CD4-positive, alpha-beta T cell treated with Interferon gamma for 1 hour (primary cell): ENCODE results near the gene PRSS27.

Experiments
- DNase-seq: peaks from one replicate; pipeline ENCODE4 v3.0.0-alpha.2; 2020

The PRSS27 gene

DNA sequence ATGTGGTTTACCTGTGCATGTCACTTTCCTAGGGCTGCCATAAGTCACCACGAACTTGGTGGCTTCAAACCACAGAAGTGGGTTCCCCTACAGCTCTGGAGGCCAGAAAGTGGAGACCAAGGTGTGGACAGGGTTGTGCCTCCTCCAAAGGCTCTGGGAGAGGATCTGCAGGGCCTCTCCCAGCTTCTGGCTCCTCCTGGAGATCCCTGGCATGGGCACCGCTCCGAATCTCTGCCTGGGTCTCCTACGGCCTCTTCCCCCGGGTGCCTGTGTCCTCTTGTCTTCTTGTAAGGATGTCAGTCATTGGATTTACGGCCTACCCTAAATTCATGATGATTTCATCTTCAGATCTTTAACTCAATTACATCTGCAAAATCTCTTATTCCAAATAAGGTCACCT is 29.9 kb upstream of the PRSS27 start:
- DNase-seq, result no peak

DNA sequence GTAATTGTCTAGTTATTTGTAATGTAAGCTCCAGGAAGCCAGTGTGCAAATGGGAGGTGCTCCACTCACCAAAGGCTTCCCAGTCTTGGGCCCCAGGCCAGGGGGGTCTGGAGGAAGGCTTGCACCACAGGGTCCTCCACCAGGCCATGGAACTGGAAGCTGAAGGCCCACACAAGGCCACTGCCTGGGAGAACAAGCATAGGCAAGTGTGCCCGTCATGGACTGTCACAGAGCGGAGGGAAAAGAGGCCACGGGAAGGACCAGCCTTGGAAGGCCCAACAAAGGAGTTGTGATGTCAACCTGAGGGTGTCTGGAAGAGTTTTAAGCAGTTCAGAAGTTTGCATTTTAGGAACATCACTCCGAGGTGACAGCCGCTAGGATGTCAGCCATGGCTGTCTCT is 29.5 kb upstream of the PRSS27 start:
- DNase-seq, result no peak

DNA sequence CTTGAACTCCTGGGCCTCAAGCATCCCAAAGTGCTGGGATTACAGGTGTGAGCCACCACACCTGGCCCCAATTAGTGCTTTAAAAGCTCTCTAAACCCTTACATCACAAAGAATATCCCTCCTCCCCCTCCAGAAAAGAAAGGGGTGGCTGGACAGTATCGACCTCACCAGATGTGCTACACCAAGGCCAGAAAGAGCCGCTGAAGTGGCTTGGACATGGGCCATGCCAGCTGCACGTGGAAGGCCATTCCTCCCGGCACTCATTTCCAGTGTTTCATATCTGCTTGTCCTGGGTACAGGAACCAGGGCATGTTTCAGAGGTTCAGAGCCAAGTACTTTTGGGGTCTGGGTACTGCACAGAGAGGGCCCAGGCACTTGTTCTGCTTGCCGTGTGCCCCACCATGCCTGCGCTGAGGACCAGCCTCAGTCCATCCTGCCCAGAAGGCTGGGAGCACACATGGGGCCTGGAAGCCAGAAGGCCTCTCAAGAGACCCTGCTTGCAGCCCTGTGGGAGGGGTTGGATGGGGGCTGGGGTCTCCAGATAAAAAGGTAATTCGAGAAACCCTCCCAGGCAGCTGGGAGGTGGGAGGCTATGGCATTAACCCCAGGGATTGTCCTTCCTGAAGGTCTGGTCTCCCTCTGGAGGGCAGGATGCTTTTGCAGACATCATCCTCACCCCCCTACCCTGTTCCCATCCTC is 28.9 kb upstream of the PRSS27 start:
- no peak for DNase-seq

DNA sequence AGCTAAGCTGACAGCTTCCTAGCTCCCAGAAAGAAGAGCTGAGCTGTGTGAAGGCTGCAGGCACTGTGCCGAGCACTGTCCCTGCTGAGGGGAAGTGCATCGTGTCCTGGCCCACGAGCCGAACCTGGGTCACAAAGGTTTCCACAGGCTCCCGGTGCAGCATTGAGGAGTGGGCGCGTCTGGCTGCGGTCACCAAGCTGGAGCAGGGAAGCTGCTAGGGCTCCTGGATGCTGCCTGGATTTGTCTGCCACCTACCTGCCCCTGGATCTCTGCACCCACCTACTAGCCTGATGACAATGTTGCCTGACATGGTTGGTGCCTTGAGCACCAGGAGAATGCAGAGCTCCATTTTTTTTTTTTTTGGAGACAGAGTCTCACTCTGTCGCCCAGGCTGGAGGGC is 25.9 kb upstream of the PRSS27 start:
- DNase-seq, result no peak

DNA sequence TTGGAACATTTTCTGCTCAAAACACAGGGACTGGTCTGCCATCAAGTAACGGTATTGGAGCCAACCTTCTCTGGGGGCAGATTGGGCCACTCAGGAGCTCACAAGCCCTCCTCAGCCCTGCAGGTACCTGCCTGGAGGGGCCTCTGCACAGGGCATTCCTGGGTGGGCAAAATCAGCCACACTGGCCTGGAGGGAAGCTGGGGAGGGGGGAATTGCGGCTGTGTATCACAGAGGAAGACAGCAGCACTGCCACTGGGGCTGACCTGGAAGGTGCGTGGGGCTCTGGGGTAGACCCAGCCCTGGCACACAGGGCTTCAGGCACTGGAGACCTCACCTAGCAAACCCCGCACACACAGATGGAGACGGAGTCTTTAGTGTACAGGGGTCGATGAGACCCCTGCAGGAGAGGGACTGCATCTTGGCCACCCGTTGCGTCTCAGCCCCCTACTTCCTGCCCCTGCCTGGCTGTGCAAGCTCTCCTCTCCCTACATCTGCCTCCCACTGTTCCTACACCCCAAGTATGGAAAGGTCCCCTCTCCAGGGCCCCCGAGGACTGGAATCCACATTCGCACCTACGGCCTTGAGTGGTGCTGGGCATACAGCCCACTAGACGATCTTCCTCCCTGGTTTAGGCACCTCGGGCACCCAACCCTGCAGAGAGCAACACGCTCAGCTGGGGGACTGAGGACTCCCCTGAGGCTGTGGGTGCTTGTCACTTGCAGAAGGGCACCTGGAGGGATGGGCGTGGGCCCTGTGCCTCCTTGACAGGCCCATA is 25.3 kb upstream of the PRSS27 start:
- DNase-seq, result no peak

DNA sequence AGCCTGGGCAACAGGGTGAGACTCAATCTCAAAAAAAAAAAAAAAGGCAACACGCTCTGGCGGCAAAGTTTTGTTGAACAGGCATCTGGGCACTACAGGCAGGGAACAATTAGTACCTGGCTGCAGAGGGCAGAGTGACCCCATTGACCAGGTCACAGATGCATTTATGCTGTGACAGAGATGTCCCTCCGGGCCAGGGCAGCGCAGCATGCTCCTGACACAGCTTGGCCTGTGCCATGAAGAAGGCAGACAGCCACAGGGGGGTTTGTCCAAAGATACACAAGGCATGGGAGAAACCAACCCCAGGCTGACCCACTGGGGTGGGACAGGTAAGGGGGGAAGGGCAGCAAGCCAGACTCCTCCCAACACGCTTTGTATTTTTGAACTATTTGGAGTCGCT is 24.7 kb upstream of the PRSS27 start:
- DNase-seq, result no peak

DNA sequence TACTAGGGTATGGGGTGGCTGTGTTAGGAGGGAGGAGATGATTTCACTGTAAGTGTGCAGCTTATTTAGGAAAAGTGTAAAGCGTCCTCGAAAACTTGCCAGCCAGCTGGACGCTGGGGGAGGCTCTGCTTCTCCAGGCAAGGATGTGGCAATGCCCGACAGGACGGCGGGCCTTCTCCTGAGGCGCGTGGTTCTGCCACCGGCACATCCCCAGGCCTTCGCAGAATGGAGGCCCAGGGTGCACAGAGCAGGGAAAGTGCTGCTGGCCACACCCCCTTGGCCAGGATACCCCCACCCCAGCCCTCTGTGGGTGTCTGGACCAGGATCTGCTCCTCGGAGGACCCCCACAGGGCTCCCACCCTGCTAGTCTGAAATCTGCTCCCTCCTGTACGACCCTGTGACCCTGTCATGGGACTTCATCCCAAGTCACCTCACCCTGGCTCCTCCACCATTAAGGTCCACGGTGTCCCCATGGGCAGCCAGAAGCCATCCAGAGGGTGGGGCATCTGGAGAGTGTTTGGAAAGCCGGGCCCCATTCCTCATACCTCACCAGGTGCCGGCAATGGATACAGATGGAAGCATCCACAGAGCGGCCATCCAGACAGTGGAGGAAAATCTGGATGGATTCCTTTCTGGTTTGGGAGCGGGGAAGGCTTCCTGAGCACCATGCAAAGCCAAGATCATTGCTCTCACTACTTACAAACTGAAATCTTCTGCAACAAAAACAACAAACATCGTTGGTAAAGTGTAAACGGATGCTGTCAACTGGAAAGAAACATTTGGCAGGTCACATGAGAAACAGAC is 23.2 kb upstream of the PRSS27 start:
- no peak for DNase-seq

DNA sequence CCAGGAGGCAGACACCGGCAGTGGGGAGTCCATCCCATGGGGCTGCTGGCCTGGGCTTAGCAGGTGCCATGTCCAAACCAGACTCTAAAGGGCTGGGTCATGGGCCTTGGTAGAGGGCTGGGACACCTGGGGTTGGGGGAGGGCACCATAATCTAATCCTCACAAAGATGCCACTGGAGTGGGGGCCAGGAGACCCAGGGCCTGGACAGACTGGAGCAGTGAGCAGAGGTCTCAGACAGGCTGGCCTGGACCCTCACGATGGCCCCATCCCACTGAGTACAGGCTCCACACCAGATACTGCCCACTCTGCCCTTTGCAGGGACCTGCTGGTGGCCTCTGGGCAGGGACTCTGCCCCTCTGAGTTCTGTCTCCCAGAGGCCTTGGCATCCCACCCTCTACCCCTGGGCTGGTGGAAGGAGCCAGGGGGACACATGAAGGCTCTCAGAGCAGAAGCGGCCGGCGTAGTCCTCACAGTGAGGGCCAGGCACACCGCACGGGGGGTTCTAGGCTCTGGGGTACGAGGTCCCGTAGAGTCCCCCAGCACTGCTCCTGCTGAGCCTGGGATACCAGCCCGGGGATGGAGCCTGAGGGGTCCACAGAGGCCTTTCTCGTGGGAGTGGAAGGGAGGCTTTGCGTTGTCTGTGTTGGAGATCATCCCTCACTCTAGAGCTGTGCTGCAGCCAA is 22.4 kb upstream of the PRSS27 start:
- no peak for DNase-seq

DNA sequence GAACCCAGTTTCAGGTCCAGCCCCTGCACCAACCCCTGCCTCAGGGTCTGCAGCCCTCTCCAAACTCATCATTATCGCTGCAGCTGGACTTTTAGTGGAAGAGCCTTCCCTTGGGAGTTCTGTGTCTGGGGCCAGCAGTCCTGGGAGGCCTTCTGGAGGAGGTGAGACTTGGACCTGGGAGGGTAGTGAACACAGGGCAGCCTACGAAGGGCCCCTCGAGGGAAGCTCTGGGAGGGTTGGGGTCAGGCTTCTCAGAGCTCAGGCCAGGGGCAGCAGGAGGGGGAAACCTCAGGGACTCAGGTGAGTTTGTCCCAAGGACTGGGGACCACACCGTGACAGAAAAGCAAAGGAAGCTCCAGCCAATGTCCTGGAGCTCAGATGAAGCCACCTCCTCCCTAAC is 21.1 kb upstream of the PRSS27 start:
- no peak for DNase-seq

DNA sequence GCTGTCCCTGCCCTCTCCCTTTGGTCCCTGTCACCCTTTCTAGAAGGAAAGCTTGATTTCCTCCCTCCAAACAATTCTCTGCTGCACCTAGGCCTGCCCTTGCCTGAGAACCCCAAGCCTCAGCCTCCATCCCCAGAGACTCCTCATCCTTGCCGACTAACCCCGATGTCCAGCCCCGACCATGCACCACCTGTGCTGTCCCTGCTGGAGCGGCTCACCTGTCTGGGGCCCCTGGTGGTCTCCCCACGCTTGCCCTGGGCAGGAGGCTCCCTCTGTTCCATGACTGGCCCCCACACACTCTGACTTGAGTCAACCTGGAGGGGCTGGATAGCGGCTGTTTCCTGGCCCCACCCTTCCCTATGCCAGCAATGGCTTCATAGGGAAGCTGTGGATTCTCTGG is 20.5 kb upstream of the PRSS27 start:
- no peak for DNase-seq

DNA sequence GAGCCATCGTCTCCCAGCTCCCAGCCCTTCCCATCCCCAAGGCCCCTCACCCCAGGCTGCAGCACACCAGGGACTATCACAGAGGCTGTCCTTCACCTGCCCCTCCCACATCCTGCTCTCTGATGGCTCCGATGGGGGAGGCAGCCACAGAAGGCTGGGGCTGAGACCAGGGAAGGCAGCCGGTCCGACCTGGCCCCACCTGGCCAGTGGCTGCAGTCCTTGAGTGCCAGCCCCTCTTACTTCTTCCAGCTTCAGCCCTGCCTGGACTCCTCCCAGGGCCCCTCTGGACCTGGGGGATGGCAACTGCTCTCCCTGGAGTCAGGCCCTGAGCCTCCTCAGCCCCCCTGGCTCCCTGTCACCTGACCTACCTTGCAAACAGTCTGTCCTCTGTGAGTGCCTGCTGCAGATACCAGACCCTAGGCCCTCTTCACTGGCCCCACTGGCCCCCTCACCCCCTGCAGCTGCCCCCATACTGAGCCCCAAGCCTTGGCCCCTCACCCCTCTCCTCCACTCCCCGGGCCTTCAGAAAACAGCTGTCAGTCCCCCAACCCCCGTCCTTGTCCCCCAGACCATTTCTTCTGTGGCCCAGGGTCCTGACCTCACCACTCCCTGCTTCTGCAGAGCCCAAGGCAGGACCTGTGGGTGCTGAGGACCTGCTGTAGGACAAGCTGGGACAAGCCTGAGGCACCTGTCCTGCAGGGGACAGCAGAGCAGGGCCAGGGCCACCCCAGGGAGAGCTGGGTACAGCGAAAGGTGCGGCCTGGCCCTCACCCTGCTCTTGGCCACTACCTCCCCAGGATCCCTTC is 19.8 kb upstream of the PRSS27 start:
- DNase-seq, result no peak

DNA sequence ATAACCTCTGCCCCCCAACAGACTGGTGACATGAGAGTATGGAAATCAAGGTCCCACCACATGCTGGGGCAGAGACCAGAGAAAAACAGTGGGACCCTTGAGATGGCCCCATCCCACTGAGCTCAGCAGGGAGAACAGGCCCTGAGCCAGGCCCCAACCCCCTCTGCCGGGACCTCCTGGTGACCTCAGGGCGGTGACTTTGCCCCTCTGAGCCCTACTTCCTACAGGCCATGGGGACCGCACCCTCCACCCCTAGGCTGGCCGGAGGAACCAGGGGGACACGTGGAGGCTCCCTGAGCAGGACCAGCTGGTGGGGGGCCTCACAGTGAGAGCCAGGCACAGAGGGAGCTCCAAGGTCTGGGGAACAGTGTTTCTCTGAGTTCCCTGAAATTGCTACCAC is 18.6 kb upstream of the PRSS27 start:
- no peak for DNase-seq

DNA sequence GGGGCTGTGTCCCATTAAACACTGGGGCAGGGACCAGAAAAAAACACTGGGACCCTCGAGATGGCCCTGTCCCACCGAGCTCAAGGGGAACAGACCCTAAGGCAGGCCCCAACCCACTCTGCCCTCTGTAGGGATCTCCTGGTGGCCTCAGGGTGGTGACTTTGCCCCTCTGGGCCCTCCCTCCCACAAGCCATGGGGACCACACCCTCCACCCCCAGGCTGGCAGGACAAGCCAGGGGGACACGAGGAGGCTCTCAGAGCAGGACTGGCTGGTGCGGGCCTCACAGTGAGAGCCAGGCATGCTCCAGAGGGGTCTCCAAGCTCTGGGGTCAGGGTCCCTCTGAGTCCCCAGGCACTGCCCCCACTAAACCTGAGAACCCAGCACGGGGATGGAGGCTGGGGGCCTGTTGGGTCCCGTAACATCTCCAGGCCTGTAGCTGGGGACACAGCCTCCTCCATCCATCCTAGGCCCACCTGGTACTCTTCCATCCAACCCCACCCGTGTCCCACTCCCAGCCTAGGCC is 17.9 kb upstream of the PRSS27 start:
- no peak for DNase-seq

DNA sequence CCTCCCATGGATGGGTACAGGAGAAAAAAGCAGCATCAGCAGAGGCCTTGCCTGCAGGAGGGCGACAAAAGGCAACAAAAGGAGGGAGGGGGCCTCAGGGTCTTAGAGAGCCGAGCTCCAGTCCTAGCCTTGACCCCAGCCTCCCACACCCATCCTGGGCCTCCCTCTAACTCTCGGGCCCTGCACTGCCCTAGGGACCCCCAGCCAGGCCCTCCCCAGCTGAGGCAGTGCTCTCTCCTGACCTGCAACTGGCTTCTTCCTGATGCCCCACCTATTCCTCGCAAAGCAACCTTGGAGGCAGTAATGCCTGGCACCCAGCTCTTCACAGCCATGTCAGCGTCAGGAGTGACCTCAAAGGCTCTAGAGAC is 17.2 kb upstream of the PRSS27 start:
- no peak for DNase-seq

DNA sequence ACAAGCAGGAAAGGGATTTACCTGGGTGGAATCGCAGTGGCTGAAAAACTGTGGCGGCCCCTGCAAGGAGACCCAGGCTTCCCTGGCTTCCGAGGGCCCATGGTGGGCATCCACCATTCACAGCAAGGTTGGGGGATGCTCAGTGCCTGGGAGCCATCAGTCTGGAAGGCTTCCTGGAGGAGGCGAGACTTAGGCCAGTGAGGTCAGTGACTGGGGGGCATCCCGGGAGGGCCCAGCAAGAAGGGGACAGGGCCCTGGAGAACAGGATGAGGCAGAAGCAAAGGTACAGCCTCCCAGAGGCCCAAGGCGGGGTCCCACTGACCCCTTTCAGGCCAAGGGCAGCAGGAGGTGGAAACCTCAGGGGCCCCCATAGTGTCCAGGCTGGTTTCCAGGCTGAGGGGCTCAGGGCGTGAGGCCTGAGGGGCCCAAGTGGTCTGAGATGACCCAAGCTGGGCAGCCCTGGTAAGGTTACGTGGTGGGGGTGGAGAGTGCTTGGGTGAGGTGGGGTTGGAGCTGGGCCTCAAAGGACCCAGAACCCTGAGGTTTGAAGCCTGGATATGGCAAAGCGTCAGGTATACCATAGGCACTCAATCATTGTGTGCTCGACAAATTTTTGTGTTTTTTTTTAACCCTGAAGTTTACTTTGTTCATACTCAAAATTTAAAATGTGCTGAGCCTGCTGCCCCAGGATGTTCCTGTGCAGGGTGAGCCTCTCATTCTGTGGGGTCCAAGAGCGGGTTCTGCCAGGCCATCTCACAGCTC is 16.6 kb upstream of the PRSS27 start:
- DNase-seq, result no peak

DNA sequence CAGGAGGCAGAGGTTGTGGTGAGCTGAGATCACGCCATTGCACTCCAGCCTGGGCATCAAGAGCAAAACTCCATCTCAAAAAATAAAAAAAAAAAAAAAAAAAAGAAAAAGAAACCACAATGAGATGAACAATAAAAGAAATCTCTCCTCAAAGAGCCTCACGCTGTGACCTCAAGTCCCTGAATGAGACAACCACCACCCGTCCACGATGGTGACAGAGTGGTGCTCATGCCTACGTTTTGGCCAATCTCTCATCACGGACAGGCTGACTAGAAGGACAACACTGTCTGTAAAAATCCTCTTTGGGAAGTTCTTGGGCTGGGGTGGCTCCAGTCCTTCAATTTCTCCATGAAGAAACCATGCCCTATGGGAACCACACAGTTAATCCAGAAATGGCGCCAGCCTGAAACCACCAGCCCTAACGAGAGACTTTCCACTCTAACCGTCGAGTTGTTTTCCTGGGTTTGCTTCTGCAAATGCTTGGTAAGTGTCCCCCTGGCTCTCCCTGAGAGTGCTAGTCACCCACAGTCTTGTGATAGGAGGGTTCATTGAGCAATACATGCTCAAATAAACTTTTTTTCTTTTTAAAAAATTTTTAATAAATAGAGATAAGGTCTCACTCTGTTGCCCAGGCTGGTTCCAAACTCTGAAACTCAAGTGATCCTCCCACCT is 15.0 kb upstream of the PRSS27 start:
- DNase-seq, result no peak

DNA sequence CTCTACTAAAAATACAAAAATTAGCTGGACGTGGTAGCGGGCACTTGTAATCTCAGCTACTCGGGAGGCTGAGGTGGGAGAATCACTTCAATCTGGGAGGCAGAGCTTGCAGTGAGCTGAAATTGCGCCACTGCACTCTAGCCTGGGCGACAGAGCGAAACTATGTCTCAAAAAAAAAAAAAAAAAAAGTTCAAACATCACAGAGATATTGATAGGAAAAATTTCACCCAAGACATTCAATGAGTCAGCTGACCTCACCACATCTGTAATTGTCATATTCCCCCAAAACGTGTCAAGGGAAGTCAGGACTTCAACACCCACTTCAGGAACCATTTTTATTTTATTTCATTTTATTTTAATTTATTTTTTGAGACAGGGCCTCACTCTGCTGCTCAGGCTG is 8.0 kb upstream of the PRSS27 start:
- DNase-seq, result no peak

DNA sequence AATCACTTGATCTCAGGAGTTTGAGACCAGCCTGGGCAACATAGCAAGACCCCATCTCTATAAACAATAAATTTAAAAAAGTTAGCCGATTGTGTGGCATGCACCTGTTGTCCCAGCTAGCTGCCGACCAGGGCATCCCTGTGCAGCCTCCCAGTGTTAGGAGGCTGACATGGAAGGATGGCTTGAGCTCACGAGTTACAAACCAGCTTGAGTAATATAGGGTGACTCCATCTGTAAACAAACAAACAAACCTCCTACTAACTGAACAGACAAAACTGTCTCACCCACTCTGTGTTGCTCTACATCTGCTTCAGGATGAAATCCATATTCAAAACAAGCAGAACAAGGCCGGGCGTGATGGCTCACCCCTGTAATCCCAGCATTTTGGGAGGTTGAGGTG is 6.9 kb upstream of the PRSS27 start:
- no peak for DNase-seq

DNA sequence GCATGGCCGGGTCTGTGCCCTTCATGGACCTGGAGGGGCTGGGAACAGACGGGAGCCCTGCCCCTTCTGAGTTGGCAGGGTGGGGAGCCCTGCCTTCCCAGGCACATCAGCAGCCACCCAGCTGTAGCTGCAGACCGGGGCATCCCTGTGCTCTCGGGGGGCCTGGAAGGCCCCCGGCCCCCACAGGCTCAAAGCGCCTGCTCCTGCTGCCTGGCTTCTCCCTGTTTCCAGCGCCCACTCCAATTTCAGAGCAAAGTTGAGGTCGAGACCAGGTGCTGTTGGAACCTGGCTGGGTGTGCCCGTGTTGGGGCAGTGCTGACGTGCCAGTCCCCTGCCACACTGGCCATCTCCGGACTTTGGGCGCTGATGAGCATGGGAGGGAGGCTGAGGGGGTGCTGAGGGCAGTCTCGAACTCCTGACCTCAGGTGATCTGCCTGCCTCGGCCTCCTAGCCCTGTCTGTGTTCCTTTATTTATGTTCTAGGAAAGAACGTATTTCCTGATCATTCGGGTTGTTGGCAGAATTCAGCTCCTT is 4.9 kb upstream of the PRSS27 start:
- DNase-seq, result no peak

DNA sequence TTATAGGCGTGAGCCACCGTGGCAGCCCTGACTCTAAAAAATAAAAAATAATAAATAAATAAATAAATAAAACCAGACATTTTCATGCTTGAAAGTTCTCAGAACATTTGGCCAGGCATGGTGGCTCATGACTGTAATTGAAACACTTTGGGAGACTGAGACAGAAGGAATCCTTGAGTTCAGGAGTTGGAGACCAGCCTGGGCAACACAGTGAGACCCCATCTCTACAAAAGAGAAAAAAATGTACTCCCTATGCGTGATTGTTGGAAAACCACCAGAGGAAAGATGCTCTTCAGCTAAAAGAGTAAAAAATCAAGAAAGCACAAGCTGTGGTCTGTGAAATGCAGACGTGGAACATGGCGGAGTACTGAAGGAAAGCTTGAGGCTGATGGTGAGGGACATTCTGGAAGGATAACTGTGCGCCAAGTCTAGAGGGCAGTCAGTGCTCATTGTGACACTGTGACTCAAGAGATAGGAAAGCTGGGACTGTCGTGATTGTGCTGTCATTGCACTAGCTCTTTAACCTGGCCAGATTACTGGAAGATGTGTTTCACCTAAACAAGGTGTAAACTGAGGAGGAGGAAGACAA is 4.2 kb upstream of the PRSS27 start:
- no peak for DNase-seq
